Measurements from ENCODE around the gene DMPK.

Gene DMPK

GRCh38 chr19:45785781-45786532 is 3.7 kb upstream of the DMPK start:
- DNase-seq: no peak

GRCh38 chr19:45785097-45785496 is 2.8 kb upstream of the DMPK start:
- DNase-seq: no peak

GRCh38 chr19:45784096-45784495 is 1.8 kb upstream of the DMPK start:
- no peak for DNase-seq

GRCh38 chr19:45782820-45783785 is 813 bp upstream of the DMPK start:
- DNase-seq: no peak

GRCh38 chr19:45781214-45782161 is 802 bp downstream of the DMPK start:
- no peak for DNase-seq

- no peak for DNase-seq
Observed at GRCh38 chr19:45780448-45781213, 1.7 kb downstream of the DMPK start.

- DNase-seq: no peak
Observed at GRCh38 chr19:45780146-45780447, 2.2 kb downstream of the DMPK start.

- peak; percentile 49 to 78 (median 72) for DNase-seq
Observed at GRCh38 chr19:45779231-45780145, 2.8 kb downstream of the DMPK start.

- DNase-seq: no peak
Observed at GRCh38 chr19:45778010-45778661, 4.2 kb downstream of the DMPK start.

GRCh38 chr19:45777395-45777961 is 4.8 kb downstream of the DMPK start:
- no peak for DNase-seq

GRCh38 chr19:45774765-45775164 is 7.5 kb downstream of the DMPK start:
- no peak for DNase-seq

GRCh38 chr19:45773384-45773783 is 8.9 kb downstream of the DMPK start:
- DNase-seq: no peak

- no peak for DNase-seq
Observed at GRCh38 chr19:45772912-45773311, 9.4 kb downstream of the DMPK start.

GRCh38 chr19:45772130-45772840 is 10.0 kb downstream of the DMPK start:
- DNase-seq: no peak

- DNase-seq: no peak
Observed at GRCh38 chr19:45771311-45771933, 10.9 kb downstream of the DMPK start.

GRCh38 chr19:45770192-45771101 is 11.8 kb downstream of the DMPK start:
- peak; percentile 83 to 95 (median 87) for DNase-seq

GRCh38 chr19:45769821-45770191 is 12.5 kb downstream of the DMPK start:
- DNase-seq: peak; percentile 63 to 95 (median 84)

Data from stimulated activated naive CD4-positive, alpha-beta T cell (primary cell).